ENCODE data around the gene TNFRSF12A. TPM values are rescaled to one million over a fixed set of nuclear protein-coding genes. Genes with fewer than 3 reads are reported as not detected.

Gene TNFRSF12A
- total RNA-seq, 2 experiments from 2014 or later = 11.8 to 13.5 TPM

DNA sequence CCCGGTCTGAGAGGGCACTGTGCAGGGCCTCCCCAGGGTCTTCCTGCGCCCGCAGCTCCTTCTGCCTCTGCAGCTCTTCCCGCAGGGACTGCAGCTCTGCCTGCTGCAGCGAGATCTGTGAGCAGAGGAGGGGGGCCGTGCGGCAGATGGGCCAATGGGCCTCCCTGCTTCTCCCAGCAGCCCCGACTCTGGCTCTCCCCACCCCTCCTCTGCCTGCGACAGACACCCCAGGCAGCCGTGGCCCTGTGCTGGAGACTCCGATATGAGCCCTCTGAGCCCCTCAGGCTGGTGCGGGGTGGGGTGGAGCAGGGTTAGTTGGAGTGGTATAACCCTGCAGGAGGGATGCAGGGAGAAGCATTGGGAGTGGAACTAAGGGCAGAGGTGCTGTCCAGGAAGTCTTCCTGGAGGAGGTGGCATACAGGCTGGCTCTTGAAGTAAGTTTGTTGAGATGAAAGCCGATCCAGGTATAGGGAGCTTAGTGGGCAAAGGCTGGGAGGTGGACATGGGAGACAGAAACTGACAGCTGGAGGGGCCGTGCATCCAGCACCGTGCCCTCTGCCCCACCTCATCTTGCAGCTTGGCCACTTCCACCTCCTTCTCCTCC, 8.7 kb downstream of the TNFRSF12A start:
- Mint-ChIP-seq H3K9me3 (no peaks in the 10 kb centered on the region), H3K4me1 (ENCODE audit: low read depth) (peaks cover 30% of the 10 kb centered on the region), H3K36me3 (ENCODE audit: low read depth) (peaks cover 14% of the 10 kb centered on the region), H3K4me3 (peak overlapping the region; percentile 66), H3K27ac (no peak overlapping the region), H3K27me3 (peaks cover 40% of the 10 kb centered on the region)
- ChIA-PET POLR2A (interaction anchor here (0.7 to 2.1 kb wide), 9 partner anchors 8 to 824 kb away, joined by 3 to 6 read pairs (median 4); partner anchors contain the start of gene TNFRSF12A), CTCF (interaction anchor here (0.7 to 10.2 kb wide), 38 partner anchors 8 to 248 kb away, joined by 3 to 135 read pairs (median 6); partner anchors contain the start of genes CLDN6, HCFC1R1, PKMYT1 and THOC6)
- intact Hi-C loops (cut with micrococcal nuclease) = no loop called here
- no peak for TF ChIP-seq CTCF (IDR thresholded peaks at IDR 0.05)
- no peak for DNase-seq
- no peak for ATAC-seq

- no peak overlapping the region for H3K27ac Mint-ChIP-seq
- no peaks in the 10 kb centered on the region for H3K9me3 Mint-ChIP-seq
- ATAC-seq (peak; percentile 60), DNase-seq (peak; percentile 79)
- no peak for TF ChIP-seq CTCF (IDR thresholded peaks at IDR 0.05)
- peak overlapping the region; percentile 66 for H3K4me3 Mint-ChIP-seq
- ChIA-PET POLR2A (interaction anchor here (0.9 to 2.1 kb wide), 5 partner anchors 9 to 95 kb away, joined by 3 to 6 read pairs (median 4); partner anchors contain the start of gene TNFRSF12A), CTCF (interaction anchor here (0.9 to 10.2 kb wide), 19 partner anchors 9 to 247 kb away, joined by 3 to 135 read pairs (median 9); partner anchors contain the start of genes CLDN6, HCFC1R1, THOC6 and TNFRSF12A)
- H3K27me3 Mint-ChIP-seq = peaks cover 44% of the 10 kb centered on the region
- H3K36me3 Mint-ChIP-seq (ENCODE audit: low read depth) = peaks cover 12% of the 10 kb centered on the region
- intact Hi-C loops (cut with micrococcal nuclease) = no loop called here
- H3K4me1 Mint-ChIP-seq (ENCODE audit: low read depth) = peaks cover 27% of the 10 kb centered on the region
Measured at GRCh38 chr16:3029491-3030221, 9.5 kb downstream of the TNFRSF12A start.

GRCh38 chr16:3030222-3031212, 10.3 kb downstream of the TNFRSF12A start:
- Mint-ChIP-seq H3K27ac (no peak overlapping the region), H3K4me1 (ENCODE audit: low read depth) (peaks cover 24% of the 10 kb centered on the region), H3K9me3 (no peaks in the 10 kb centered on the region), H3K36me3 (ENCODE audit: low read depth) (peaks cover 12% of the 10 kb centered on the region), H3K27me3 (peaks cover 52% of the 10 kb centered on the region), H3K4me3 (peak overlapping the region; percentile 66)
- DNase-seq (no peak), ATAC-seq (no peak)
- POLR2A ChIA-PET = interaction anchor here (0.7 to 2.1 kb wide), 7 partner anchors 9 to 99 kb away, joined by 3 to 8 read pairs (median 4); partner anchors contain the start of gene PAQR4
- intact Hi-C loops (cut with micrococcal nuclease) = no loop called here
- CTCF ChIA-PET = interaction anchor here (0.8 to 10.2 kb wide), 32 partner anchors 10 to 473 kb away, joined by 3 to 135 read pairs (median 7); partner anchors contain the start of genes CLDN6, CLDN9, HCFC1R1 and PKMYT1
- no peak for TF ChIP-seq CTCF (IDR thresholded peaks at IDR 0.05)

DNA sequence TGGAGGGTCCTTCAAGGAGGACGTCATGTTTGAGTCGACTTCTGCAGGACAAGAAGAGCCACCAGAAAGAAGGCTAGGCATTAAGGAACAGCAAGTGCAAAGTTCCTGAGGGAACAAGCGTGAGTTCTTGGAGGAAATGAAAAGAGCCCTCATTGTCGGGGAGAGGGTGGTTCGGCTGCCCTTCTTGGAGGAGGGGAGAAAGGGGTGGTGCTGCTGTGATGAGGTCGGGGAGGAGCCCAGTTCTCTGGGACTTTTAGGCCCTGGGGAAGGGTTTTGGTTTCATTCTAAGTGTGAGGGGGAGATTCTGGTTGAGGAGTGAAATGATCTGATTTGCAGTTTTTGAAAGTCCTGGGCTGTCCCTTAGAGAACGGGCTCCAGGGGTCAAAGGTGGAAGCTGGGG, 12.5 kb downstream of the TNFRSF12A start:
- ChIA-PET CTCF (interaction anchor here (1.2 to 10.2 kb wide), 17 partner anchors 7 to 136 kb away, joined by 4 to 135 read pairs (median 12); partner anchors contain the start of genes CLDN6, HCFC1R1, THOC6 and TNFRSF12A), POLR2A (interaction anchor here (1.7 kb wide), 1 partner anchor 10 kb away, joined by 4 read pairs; no protein-coding TSS in a partner anchor)
- Mint-ChIP-seq H3K9me3 (no peaks in the 10 kb centered on the region), H3K27ac (no peak overlapping the region), H3K27me3 (peaks cover 65% of the 10 kb centered on the region), H3K4me1 (ENCODE audit: low read depth) (peaks cover 31% of the 10 kb centered on the region), H3K36me3 (ENCODE audit: low read depth) (no peaks in the 10 kb centered on the region), H3K4me3 (no peak overlapping the region)
- no peak for ATAC-seq
- no peak for DNase-seq
- TF ChIP-seq CTCF (IDR thresholded peaks at IDR 0.05) = no peak
- intact Hi-C loops (cut with micrococcal nuclease) = no loop called here

All from activated CD8-positive, alpha-beta T cell treated with anti-CD3 and anti-CD28 coated beads for 36 hours (primary cell).